GM19035 (cell line): ENCODE measurements around the gene CTNND2.

Experiments
- ATAC-seq: cut with Tn5 transposase; IDR thresholded peaks from one replicate; pipeline ENCODE4 v1.9.1; 2021; ENCODE audit not compliant: unreplicated experiment

The CTNND2 gene

DNA sequence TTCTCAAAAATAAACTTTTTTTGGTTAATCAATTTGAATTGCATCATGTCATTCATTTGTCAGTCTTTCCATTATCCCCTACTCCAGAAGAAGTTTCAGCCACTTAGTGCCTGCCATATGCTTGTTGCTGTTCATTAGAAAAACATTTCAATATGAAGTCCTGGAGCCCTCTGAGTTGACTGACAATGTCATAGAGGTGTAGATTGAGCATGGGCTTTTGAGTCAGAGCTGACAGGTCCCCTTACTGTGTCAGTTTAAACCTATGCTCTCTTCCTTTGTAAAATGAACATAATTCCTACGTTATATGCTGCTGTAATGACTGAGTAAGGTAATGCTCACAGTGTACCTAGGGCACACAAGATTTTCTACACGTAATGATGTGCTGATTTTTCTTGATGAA is 114.0 kb downstream of the CTNND2 start:
- ATAC-seq = no peak

DNA sequence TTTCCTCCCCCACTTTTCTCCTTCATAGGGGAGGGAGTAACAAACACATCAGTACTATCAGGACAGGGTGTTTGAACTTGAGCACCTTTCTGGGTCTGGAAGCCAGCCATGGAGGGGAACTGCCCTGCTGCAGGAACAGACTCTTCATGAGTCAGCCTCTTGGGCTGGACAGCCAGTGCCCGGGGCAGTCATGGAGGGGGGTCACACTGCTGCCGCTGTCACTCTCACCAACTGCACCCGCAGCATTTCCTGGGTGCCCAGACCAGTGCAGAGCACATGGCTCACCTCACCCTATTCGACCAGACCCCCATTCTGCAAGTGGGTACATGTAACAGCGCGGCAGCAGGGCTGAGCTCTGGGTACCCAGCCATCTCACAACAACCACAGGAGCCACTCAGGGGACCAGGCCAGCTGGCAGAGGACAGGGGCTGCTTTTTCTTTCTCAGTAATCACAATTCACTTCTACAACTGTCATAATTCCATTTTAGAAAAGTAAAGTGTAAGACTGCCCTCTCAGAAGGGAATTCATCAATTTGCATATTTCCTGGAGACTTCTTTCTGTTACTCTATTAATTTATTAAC is 118.4 kb downstream of the CTNND2 start:
- no peak for ATAC-seq

DNA sequence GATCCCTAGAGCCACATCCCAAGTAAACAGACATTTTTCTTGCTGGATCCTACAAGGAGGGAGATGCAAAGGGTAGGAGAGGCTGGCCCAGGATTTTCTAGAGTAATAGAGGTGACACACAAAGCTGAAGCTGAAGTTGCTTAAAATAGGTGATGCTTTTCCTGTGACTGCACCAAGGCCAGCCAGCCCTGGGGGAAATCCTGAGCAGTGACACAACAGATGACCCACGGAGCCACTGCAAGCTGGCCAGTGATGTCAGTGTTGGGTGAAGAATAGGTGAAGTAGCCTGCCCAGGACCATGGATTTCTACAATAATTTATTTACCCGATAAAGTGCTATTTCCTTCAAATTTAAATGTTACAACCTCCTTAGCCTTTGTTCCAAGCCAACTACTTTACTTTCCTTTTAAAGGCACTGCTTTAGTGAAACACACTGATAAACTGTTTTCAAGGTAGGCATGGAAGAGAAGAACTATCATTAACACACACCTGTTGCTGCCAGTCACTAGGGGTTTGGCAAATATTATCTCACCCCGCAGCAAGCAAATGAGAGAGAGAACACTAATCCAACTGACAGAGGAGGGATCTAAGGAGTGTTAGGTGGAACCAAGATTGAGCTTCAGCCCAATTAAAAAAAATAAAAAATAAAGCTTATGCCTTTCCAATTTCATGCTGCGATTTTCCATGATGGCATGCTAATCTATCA is 123.5 kb downstream of the CTNND2 start:
- no peak for ATAC-seq

DNA sequence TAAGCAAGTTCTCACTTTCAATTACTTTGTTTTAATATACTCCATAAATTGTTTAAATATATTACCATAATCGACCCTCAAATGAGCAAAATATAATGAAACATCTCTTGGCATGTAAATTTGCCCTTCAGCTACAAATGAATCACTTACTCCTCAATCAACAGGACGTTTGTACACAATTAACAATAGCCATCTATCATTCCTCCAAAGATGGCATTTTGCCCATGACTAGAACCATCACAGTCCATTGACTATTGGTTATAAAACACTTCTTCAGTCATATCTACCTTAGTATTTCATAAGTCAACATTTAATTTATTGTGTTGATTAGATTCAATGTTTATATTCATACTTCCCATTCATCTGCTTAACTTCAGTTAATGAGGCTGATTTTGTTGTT is 127.2 kb downstream of the CTNND2 start:
- ATAC-seq = no peak

DNA sequence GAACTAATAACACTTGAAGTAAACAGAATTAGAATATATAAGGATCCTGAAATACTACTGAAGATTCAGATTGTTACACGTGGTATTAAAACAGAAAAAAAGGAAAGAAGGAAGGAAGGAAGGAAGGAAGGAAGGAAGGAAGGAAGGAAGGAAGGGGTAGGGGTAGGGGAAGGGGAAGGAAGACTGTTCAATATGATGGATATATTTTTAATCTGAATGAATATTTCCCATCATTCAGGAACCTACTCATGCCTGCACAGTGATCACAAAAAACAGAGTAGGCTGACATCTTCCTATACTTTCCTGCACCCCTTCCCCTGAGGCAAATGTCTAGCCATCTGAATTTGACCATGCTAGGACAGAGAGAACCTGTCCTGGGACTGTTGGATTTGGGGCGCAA is 133.9 kb downstream of the CTNND2 start:
- ATAC-seq = no peak

DNA sequence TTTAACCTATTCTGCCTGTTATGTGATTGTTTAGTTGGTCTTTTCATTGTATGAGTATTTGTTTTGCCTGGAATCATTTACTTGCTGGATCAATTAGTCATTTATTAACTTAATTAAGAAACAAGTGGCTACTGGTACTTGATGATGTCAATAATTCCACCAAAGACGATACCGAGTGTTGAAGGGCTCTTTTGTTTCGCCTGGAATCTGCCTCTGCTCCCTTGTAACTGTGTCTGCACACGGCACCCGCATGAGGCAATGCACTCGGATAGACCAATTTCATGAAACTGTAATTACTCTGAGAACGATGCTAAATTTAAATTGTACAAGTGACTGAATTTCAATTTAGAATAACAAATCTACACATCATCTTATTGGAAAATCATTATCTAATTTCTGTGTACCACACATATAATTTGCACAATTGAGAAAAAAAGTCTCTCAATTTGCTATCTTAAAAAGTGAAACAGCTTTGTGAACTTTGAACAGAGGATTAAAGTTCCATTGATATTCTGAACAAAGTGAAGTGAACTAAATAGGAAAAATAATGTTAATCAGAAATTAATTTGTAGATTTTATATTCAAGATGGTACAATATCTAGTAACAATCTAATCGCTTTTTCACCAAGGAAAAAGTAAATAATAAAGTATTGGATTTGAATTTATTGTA is 143.2 kb downstream of the CTNND2 start:
- ATAC-seq = no peak

DNA sequence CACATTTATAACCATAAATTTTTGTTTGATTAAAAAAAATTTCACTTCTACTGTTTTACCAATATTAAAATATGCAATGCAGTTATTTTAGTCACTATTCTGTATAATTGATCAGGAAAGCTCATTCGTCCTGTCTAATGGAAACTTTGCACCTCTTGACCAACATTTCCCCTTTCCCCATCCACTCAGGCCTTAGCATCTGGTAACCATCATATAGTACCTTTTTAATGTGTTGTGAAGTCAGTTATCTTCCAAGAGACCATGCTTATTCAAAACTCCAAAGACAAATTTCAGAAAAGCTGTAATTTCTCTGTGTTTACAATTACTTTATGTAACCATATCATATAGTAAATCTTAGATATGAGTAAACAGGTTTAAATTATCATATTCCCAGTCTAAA is 145.9 kb downstream of the CTNND2 start:
- ATAC-seq = no peak

DNA sequence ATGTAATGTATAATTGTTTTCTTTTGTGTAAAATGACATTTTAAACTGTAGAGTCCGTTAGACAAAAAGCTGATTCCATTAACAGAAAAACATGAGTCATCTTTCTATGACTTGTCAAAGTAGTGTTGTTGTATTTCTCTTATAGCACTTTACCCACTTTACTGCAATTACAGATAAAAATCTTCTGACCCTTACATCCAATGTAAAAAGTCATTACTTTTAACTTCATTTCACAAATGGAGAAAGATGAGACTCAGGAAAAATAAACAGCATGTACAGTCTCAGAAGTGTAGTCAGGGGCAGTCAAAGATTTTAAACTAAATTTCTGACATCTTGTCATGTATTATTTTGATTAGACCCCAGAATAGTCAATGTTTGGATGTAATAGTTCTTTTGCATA is 146.6 kb downstream of the CTNND2 start:
- no peak for ATAC-seq

DNA sequence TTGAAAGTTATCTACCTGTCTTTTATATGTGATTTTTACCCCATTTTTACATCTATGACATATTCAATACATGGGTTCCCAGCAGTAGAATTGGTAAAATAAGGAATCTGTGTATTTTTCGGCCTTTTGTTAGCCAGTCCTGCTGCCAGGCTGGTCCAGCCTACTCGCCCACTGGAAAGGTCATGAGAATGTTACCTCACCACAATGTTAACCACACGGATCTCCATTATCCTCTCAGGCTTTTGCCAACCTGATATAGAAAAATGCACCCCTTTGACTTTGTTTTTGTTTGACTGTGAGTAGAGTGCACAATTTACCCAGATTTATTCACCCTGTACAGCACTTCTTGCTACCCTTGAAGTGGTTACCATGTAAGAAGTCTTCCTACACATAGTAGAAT is 167.2 kb downstream of the CTNND2 start:
- ATAC-seq = no peak

DNA sequence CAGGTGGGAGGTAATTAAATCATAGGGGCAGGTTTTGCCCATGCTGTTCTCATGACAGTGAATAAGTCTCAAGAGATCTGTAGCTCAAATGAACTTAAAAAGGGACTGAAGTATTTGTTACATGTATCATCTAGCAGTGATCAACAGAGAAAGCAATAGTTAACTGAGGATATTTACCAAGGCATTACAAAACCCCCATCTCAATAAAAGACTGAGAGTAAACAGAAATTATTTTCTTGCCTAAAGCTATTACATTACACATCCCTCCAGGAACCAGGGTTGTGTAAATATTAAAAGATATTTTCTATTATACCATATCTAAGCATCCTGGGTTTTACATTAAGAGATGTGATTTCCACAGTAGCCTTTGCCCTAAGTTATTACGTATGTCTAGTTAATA is 169.9 kb downstream of the CTNND2 start:
- ATAC-seq = no peak

DNA sequence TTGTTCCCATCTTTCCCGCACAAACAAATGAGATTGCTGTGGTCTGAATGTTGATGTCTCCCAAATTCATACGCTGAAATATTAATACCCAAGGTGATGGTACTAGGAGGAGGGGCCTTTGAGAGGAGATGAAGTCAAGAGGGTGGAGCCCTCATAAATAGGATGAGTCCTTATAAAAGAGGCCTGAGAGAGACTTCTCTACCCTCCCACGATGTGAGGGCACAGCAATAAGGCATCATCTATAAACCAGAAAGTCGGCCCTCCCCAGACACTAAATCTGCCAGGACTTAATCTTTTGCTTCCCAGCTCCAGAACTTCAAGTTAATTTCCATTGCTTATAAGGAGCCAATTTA is 170.4 kb downstream of the CTNND2 start:
- no peak for ATAC-seq

DNA sequence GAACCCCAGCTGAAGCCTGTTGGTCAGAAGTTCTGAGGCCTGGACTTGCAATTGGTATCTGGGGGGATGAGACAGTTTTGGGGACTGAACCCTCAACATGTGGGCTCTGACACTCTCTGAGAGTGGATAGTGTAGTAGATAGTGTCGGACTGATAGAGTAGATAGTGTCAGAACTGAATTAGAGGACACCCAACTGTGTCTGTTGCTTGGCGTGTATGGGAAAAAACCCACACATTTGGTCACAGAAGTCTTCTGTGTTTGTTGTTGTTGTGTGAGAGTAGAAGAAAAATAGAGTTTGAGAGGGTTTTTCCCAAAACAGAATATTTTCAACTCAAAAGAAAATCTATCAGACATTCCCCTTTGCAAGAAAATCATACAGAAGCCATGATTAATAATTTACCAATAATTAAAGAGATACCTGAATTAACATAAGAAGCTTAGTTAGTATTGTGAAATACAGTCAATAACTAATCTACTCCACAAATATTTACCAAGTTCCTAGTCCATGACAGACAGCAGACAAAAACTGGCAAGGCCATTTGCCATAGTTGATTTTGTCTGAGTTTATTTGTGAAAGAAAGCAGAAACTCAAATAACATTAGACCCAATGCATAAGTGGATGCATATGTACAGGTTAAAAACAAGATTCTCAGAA is 170.9 kb downstream of the CTNND2 start:
- ATAC-seq = no peak

DNA sequence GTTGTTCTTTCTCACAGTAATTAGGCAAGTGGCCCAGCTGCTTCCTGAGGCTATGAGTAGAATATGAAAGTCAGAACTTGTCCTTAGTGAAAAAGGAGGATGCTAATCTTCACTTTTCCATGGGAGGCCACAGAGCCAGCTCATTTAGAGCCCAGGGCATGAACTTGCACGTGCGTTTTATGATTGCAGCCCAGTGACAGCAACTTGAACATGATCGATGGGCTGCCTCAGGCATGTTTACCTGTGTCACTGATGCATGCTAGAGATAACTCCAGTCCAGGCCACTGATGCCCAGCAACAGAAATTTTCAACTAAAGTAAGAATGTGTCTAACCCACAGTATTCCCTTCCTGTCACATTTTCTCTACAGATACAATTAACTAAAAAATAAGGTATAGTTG is 179.3 kb downstream of the CTNND2 start:
- no peak for ATAC-seq

DNA sequence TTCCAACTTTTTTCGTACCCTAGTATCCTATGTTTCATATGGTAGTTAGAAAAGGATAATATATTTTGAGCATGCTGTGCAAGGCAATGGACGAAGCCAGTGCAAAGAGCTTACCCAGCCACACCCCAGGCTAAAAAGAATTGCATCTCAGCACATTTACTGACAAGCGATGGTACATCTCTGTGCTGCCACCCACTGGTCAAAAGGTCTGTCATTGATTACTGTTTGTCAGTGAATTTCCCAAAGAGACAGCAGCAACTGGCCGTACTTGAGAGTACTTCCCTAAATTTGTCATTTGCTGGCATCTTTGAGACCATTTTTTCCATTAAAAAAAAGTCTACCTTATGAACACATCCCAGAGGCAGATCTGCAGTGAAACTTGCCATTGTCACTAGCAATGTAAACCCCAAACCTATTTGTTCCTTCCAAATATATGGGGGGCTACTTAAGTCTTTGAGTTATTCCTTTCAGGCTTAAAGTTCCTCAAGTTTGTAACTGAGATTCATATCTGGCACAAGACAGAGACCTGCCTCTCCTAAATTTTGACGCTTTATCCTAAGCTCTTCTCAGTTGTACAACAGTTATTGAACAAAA is 184.3 kb downstream of the CTNND2 start:
- peak; percentile 67 for ATAC-seq

DNA sequence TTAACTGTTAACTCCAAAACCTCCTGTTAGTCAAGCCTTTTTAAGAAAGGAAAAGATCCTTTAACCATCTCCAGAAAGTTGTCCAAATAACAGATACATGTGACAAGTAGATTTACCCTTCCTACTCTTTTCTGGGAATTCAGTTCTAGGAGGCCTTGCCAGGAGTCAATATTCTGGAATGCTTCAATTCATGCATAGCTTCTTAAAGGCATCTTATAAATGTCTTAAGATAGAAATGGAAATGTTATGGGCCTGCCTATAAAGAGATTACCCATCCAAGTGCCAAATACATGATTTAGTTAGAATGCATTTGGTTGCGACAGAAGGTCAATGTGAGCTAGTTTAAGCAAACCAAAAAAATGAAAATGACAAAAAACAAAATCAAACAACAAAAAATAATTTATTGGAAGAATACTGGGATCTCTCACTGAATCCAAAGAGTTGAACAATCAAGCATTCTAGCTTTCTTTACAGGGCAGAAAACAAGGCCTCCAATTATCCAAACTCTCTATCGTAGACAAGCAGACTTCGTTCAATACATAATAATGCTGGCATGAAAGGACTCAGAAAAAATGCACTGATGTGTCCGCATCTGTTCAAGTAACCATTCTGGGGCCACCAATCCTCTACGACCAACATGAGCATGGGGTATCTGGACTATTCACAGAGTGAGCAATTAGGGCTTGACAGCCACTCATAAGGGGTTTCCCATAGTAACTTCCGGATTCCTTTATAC is 188.6 kb downstream of the CTNND2 start:
- ATAC-seq = no peak

DNA sequence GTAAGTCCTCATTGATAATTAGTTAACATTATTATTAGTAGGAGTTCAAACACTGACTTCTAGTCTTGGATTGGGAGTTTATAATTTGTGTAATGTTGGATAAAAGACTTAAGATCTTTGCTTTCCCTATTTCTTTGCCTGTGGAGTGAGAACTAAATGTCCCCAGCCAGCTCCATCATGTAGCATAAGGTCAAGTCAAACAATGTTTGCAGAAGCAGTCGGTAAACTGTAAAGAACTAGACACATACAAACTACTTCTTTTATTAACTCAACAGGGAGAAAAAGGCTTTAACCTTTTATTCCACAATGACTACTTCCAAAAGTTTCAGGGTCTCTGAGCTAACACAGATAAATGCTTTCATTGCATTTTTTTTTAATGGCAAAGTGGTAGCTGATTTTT is 192.3 kb downstream of the CTNND2 start:
- ATAC-seq = no peak

DNA sequence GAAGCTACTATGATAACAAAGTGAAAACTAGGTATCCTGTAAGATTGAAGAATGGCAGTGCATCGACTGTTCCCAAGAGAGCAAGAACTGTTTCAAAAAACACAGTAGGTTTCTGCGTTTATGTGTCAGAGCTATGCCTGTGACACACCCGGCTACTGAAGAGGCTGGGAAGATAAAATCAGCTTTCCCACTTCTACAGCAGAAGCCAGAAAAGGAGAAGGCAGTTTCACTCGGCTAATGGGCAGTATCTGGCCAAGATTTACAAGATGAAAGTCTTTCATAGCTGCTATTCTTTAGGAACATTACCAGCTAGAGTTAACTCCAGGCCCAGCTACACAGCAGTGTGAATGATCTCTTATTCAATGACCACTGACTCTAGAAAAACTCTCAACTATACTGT is 195.2 kb downstream of the CTNND2 start:
- no peak for ATAC-seq

DNA sequence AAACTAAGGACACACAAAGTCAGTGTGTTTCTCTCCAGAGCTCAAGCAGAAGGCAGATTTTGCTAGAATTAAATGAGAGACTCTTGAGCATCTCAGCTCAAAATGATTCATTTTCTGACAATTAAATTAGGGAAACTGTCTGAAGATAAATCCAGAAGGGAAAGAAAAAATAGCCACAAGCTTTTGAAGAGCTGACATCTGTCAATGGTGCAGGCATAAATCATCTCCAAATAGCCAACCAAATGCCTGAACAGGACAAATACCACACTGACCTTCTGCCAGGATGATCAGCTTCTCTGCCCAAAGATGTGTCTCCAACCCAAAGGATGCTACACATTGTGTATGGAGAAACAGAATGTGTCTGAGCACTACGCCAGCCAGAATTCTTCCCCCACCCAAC is 199.3 kb downstream of the CTNND2 start:
- ATAC-seq = no peak

DNA sequence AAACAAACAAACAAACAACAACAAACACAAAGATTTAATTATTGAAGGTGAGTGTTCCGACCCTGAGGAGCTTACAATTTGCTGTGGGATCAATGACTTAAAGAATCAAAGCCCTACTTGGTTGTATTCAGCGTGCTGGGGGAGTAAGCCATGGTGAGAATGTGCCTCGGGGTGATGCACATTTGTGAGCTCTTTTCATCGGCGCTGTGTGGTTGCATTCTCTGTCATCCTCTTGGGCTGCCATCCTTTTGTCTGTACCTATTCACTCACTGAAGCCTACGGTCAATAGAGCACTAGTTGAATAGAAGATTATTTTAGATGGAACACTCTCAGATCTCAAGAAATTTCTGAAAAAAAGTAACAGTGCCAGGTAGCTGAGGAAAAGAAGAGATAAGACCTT is 203.9 kb downstream of the CTNND2 start:
- ATAC-seq = no peak

DNA sequence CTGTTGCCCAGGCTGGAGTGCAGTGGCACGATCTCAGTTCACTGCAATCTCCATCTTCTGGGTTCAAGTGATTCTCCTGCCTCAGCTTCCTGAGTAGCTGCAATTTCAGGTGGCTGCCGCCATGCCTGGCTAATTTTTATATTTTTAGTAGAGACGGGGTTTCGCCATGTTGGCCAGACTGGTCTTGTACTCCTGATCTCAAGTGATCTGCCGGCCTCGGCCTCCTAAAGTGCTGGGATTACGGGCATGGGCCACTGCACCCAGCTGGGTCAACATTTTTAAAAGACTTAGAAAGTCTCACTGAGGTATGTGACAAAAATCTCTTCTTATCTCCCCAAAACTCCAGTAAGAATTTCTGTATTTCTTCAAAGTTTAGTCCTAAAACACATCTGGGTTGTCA is 211.6 kb downstream of the CTNND2 start:
- ATAC-seq = no peak

DNA sequence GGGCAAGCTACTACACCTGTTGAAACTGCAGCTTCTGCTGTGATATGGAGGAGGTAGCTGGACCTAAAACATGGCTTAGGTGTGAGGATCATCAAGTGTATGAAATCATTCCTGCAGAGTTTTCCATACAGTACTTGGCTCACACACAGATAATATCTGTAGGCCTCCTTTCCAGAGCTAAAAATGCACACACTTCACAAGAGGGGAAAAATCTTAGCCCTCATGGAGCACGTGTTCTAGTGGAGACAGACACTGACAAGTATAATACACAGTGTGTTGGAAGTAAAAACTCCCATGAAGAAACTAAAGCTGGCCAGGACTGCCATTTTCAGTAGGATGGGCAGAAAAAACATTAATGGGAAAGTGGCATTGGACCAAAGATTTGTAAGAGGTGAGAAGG is 216.7 kb downstream of the CTNND2 start:
- no peak for ATAC-seq
